Measurements from ENCODE around the gene CCDC142.
"Not testable (repeated sequence)": the region's sequence is repeated elsewhere in the genome, so short reads cannot be mapped to it uniquely, and the experiment has no call there.

Gene CCDC142

DNA sequence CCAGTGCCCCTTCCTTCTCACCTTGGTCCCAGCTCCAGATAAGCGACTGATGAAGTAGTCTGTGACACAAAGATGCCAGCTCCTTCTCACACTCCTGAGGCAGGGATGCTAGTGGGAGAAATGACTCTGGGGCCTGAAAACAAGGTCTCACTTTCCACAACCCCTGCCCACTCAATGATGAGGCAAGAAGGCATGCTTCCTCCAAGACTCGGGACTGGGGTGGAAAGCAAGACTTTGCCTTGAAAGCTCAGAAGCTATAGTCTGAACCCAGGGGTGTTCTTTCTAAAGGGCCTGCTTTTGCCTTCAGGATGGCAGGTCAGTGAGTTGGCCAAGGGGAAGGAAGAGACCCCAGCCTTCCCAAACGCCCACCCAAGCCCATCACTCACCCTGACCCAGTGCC, 1.4 kb downstream of the CCDC142 start:
- TF ChIP-seq, protein P1, sequence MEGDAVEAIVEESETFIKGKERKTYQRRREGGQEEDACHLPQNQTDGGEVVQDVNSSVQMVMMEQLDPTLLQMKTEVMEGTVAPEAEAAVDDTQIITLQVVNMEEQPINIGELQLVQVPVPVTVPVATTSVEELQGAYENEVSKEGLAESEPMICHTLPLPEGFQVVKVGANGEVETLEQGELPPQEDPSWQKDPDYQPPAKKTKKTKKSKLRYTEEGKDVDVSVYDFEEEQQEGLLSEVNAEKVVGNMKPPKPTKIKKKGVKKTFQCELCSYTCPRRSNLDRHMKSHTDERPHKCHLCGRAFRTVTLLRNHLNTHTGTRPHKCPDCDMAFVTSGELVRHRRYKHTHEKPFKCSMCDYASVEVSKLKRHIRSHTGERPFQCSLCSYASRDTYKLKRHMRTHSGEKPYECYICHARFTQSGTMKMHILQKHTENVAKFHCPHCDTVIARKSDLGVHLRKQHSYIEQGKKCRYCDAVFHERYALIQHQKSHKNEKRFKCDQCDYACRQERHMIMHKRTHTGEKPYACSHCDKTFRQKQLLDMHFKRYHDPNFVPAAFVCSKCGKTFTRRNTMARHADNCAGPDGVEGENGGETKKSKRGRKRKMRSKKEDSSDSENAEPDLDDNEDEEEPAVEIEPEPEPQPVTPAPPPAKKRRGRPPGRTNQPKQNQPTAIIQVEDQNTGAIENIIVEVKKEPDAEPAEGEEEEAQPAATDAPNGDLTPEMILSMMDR (IDR thresholded peaks at IDR 0.05; ENCODE audit: low read depth, low read length, missing control alignments) = no peak
- peak overlapping the region; percentile 94 for H3K4me3 ChIP-seq (ENCODE audit: low read depth, low read length)
- in situ Hi-C loops (cut with HindIII; ENCODE audit: low sequenced_read_pairs) = no loop called here
- no peak for DNase-seq (ENCODE audit: low read depth)

- in situ Hi-C loops (cut with HindIII; ENCODE audit: low sequenced_read_pairs) = no loop called here
- TF ChIP-seq, protein P1 (IDR thresholded peaks at IDR 0.05; ENCODE audit: low read depth, low read length, missing control alignments) = peak; percentile 17
- DNase-seq (ENCODE audit: low read depth) = no peak
- no peak overlapping the region for H3K4me3 ChIP-seq (ENCODE audit: low read depth, low read length)
Observed at GRCh38 chr2:74474899-74475298, 7.9 kb downstream of the CCDC142 start.

- no peak for DNase-seq (ENCODE audit: low read depth)
Observed at GRCh38 chr2:74474481-74474880, 8.3 kb downstream of the CCDC142 start.

DNA sequence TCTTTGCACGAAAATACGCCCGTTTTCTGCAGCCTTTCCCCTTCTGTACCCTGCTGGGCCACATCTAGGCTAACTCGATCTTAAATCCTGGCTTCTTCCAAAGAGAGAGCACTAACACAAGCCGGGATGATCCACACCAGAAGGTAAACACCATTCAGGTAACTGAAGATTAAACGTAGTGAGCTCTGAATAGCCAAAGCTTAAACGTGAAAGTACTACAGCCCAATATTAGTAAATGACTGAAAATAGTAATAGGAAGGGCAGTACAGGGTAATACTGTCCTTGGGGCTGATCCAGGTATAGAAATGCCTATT, 9.9 kb downstream of the CCDC142 start:
- DNase-seq (ENCODE audit: low read depth) = no peak
- peak overlapping the region; percentile 70 for H3K4me3 ChIP-seq (ENCODE audit: low read depth, low read length)
- TF ChIP-seq, protein P1 (IDR thresholded peaks at IDR 0.05; ENCODE audit: low read depth, low read length, missing control alignments) = no peak
- in situ Hi-C loops (cut with HindIII; ENCODE audit: low sequenced_read_pairs) = no loop called here

More at GRCh38 chr2:74474481-74474880, 8.3 kb downstream of the CCDC142 start:
- H3K4me3 ChIP-seq (ENCODE audit: low read depth, low read length) = no peak overlapping the region
- in situ Hi-C loops (cut with HindIII; ENCODE audit: low sequenced_read_pairs) = no loop called here
- TF ChIP-seq, protein P1 (IDR thresholded peaks at IDR 0.05; ENCODE audit: low read depth, low read length, missing control alignments) = no peak

DNA sequence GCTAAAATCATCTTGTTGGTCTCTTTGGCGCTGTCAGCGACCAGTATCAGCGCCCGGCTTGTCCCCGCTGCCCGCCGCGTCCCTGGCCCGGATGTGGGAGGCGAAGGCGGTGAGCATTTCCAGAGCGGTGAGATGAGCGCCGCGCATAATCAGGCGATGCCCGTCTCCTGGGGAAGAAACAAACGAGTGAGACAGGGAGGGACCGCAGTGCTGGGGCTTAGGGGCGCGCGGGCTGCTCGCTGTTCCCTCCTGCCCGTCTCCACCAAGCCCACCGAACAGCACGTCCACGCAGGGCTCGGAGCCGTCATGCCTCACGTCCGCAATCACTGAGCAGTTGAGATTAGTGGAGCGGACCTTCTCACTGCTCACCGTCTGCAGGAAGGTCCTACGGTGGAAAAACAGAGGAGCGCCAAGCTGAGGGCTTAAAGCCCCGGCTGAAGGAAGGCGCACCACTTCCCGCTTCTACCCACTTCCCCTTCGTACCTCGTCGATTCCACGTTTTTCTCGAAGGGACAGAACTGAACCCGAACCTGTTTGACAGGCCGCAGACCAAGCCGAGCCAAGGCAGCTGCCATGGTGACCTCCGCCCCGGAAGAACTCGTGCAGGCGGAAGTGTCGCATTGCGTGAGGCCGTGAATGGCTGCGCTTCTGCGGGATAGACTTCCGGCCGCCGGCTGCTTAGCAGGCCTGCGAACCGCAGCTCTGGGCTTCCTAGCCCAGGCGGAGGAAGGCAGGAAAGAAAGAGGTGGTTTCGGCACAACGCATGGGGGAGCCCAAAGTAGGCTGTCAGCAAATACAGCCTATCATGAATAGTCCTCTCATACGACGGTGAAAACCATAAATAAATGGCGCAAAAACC, 10.5 kb downstream of the CCDC142 start, which contains the start of gene MRPL53:
Gene MRPL53 (minus strand): TSS at position 595 of the 859 bp plus-strand sequence. CDS start 20 bp downstream, at position 575.
- H3K4me3 ChIP-seq (ENCODE audit: low read depth, low read length) = peak within 1 kb of the TSS; percentile 70
- DNase-seq (ENCODE audit: low read depth) = peak; percentile 85
- TF ChIP-seq, protein P1 (IDR thresholded peaks at IDR 0.05; ENCODE audit: low read depth, low read length, missing control alignments) = no peak
- in situ Hi-C loops (cut with HindIII; ENCODE audit: low sequenced_read_pairs) = no loop called here

GRCh38 chr2:74471332-74472065, 11.3 kb downstream of the CCDC142 start:
- TF ChIP-seq, protein P1 (IDR thresholded peaks at IDR 0.05; ENCODE audit: low read depth, low read length, missing control alignments) = no peak
- in situ Hi-C loops (cut with HindIII; ENCODE audit: low sequenced_read_pairs) = no loop called here
- no peak for DNase-seq (ENCODE audit: low read depth)
- peak overlapping the region; percentile 70 for H3K4me3 ChIP-seq (ENCODE audit: low read depth, low read length)

- DNase-seq (ENCODE audit: low read depth); in situ Hi-C loops (cut with HindIII; ENCODE audit: low sequenced_read_pairs); H3K4me3 ChIP-seq (ENCODE audit: low read depth, low read length): not testable (repeated sequence)
Observed at GRCh38 chr2:74470742-74471141, 12.1 kb downstream of the CCDC142 start.

All from astrocyte of the cerebellum (primary cell).